ENCODE data around the gene RNLS. TPM values are rescaled to one million over a fixed set of nuclear protein-coding genes. Genes with fewer than 3 reads are reported as not detected.

The RNLS gene
- total and polyA plus RNA-seq, 2 of the 8 experiments (the other 6 are each of a cell fraction or from before 2014, with no cell fraction given): 7.5 to 12.7 TPM

- ChIA-PET POLR2A (ENCODE audit: partially characterized antibody) (no interaction called here), CTCF (ENCODE audit: partially characterized antibody) (no interaction called here)
- H3K27ac ChIP-seq (ENCODE audit: low read depth, low read length): no peak within 1 kb of the TSS
- H3K4me2 ChIP-seq (ENCODE audit: insufficient read depth in 1 of 2, low read depth in 2 of 2, low read length in 2 of 2): no peak within 1 kb of the TSS
- H3K27me3 ChIP-seq (replicated peaks in 1 of 4; ENCODE audit: control insufficient read depth in 3 of 4, extremely low read depth in 1 of 4, insufficient read depth in 3 of 4, low read length in 3 of 4): no peaks in the 10 kb centered on the region
- DNase-seq (ENCODE audit: low read depth in 1 of 2, low spot score in 2 of 2) (no peak), FAIRE-seq (no peak)
- no peak within 1 kb of the TSS for H3K23ac ChIP-seq (ENCODE audit: insufficient read length)
- H3K4me3 ChIP-seq (ENCODE audit: extremely low read depth in 1 of 4, insufficient read depth in 2 of 4, low read depth in 3 of 4, low read length in 4 of 4): no peak within 1 kb of the TSS
- no peaks in the 10 kb centered on the region for H4K20me1 ChIP-seq (replicated peaks in 1 of 2; ENCODE audit: control insufficient read depth in 1 of 2, insufficient read depth in 2 of 2, low read length in 2 of 2)
- no peak within 1 kb of the TSS for H3K56ac ChIP-seq (replicated peaks; ENCODE audit: insufficient read length, low read depth, low read length)
- no peak within 1 kb of the TSS for H2BK120ac ChIP-seq (replicated peaks; ENCODE audit: low read depth, low read length)
- no peaks in the 10 kb centered on the region for H3K79me1 ChIP-seq (ENCODE audit: low read depth, low read length)
- no peak within 1 kb of the TSS for H3K9ac ChIP-seq (replicated peaks in 1 of 4; ENCODE audit: extremely low read depth in 1 of 4, low read depth in 3 of 4, low read length in 3 of 4)
- no peaks in the 10 kb centered on the region for H3K36me3 ChIP-seq (ENCODE audit: control insufficient read depth in 2 of 4, insufficient read depth in 4 of 4, low read length in 3 of 4)
- H3K23me2 ChIP-seq (ENCODE audit: low read depth, low read length): peaks cover 3% of the 10 kb centered on the region
- H2BK15ac ChIP-seq (ENCODE audit: low read length): no peak within 1 kb of the TSS
- H2BK20ac ChIP-seq (ENCODE audit: low read length): no peak within 1 kb of the TSS
- H3K79me2 ChIP-seq (ENCODE audit: control insufficient read depth in 1 of 2, insufficient read depth in 2 of 2, low read length in 2 of 2): no peaks in the 10 kb centered on the region
- no peak within 1 kb of the TSS for H4K91ac ChIP-seq (replicated peaks; ENCODE audit: insufficient read length, low read length)
- H3K18ac ChIP-seq (ENCODE audit: extremely low read depth, low read length): no peak within 1 kb of the TSS
- H3K14ac ChIP-seq (ENCODE audit: insufficient read length): no peak within 1 kb of the TSS
- H4K5ac ChIP-seq (ENCODE audit: insufficient read length, low read depth, low read length): no peak within 1 kb of the TSS
- no peak within 1 kb of the TSS for H2BK5ac ChIP-seq (ENCODE audit: low read depth, low read length)
- no peaks in the 10 kb centered on the region for H3K4me1 ChIP-seq (replicated peaks in 1 of 4; ENCODE audit: control insufficient read depth in 3 of 4, insufficient read depth in 4 of 4, low read length in 3 of 4)
- no peak within 1 kb of the TSS for H4K8ac ChIP-seq (ENCODE audit: extremely low read depth, insufficient read depth, low read length)
- H2BK12ac ChIP-seq (ENCODE audit: low read depth, low read length): no peak within 1 kb of the TSS
- no peak within 1 kb of the TSS for H3K4ac ChIP-seq (replicated peaks; ENCODE audit: insufficient read length, low read depth, low read length)
- no peak within 1 kb of the TSS for H2AK5ac ChIP-seq (ENCODE audit: low read depth, low read length)
- 95% methylated on average over 2 of the region's 2 CpGs; no CpG with 5 or more reads in 1 of the 2 experiments for WGBS, 2 experiments (ENCODE audit: extremely low coverage in 1 of 2, insufficient coverage in 1 of 2, insufficient read length in 1 of 2, insufficient replicate concordance in 2 of 2, low coverage in 1 of 2, low lambda C conversion rate in 2 of 2, missing lambda C conversion rate in 1 of 2)
- no peak within 1 kb of the TSS for H2AFZ ChIP-seq (ENCODE audit: low read length)
- H3K9me3 ChIP-seq (ENCODE audit: insufficient read depth in 2 of 2, low read depth in 1 of 2, low read length in 1 of 2): no peaks in the 10 kb centered on the region
- TF ChIP-seq SP1 (IDR thresholded peaks at IDR 0.05; ENCODE audit: low read depth, low read length) (no peak), CHD2 (IDR thresholded peaks at IDR 0.05; ENCODE audit: low read length) (no peak), SIN3A (conservative IDR thresholded peaks at IDR 0.05 in 1 of 2, IDR thresholded peaks at IDR 0.05 in 1 of 2; ENCODE audit: low read depth in 1 of 2, low read length in 2 of 2) (no peak), KDM1A (IDR thresholded peaks at IDR 0.05; ENCODE audit: borderline replicate concordance, low read length) (no peak), NRF1 (IDR thresholded peaks at IDR 0.05; ENCODE audit: low read depth, low read length) (no peak), CBX5 (IDR thresholded peaks at IDR 0.05; ENCODE audit: low read depth, low read length) (no peak), RBBP5 (IDR thresholded peaks at IDR 0.05; ENCODE audit: borderline replicate concordance, low read depth, low read length) (no peak)
- TF ChIP-seq, protein P1, sequence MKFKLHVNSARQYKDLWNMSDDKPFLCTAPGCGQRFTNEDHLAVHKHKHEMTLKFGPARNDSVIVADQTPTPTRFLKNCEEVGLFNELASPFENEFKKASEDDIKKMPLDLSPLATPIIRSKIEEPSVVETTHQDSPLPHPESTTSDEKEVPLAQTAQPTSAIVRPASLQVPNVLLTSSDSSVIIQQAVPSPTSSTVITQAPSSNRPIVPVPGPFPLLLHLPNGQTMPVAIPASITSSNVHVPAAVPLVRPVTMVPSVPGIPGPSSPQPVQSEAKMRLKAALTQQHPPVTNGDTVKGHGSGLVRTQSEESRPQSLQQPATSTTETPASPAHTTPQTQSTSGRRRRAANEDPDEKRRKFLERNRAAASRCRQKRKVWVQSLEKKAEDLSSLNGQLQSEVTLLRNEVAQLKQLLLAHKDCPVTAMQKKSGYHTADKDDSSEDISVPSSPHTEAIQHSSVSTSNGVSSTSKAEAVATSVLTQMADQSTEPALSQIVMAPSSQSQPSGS (IDR thresholded peaks at IDR 0.05; ENCODE audit: low read length): no peak
Observed at GRCh38 chr10:88586462-88586861, 3.3 kb upstream of the RNLS start, which contains the start of gene LIPJ. TSS of gene LIPJ (plus strand) at chr10:88586762. CDS start at chr10:88590688, 3,926 bp downstream.
